SK-N-SH treated with all-trans-retinoic acid at 6 μM for 48 hours (cell line): ENCODE results near the gene MMP19.

ENCODE experiments used
- ARNTL ChIP-seq: fragments of 450-650 bp; formaldehyde crosslinking; IDR thresholded peaks from 2 replicates; pipeline ENCODE4 v1.5.0; 2020; ENCODE audit warnings: low read depth, mild to moderate bottlenecking, moderate library complexity, borderline replicate concordance
- CREB5 ChIP-seq: fragments of 250-450 bp; sonication (Bioruptor Pico); IDR thresholded peaks from 2 replicates; pipeline ENCODE4 v1.5.1; 2020; ENCODE audit warnings: low read depth, mild to moderate bottlenecking, moderate library complexity
- CSDC2 ChIP-seq: fragments of 250-450 bp; sonication (Bioruptor Pico); IDR thresholded peaks from 2 replicates; pipeline ENCODE4 v1.5.0; 2020; ENCODE audit warnings: mild to moderate bottlenecking, moderate library complexity
- GLIS3 ChIP-seq: fragments of 250-450 bp; sonication (Bioruptor Pico); IDR thresholded peaks from 2 replicates; pipeline ENCODE4 v1.5.0; 2020; ENCODE audit warnings: mild to moderate bottlenecking, moderate library complexity
- PATZ1 ChIP-seq: fragments of 250-450 bp; sonication (Bioruptor Pico); IDR thresholded peaks from 2 replicates; pipeline ENCODE4 v1.8.0; 2020; ENCODE audit warnings: mild to moderate bottlenecking, moderate library complexity, borderline replicate concordance
- RARB ChIP-seq: fragments of 250-450 bp; sonication (Bioruptor Pico); IDR thresholded peaks from 2 replicates; pipeline ENCODE4 v1.8.0; 2021; ENCODE audit warnings: mild to moderate bottlenecking, moderate library complexity
- SNAI2 ChIP-seq: fragments of 250-450 bp; sonication (Bioruptor Pico); IDR thresholded peaks from 2 replicates; pipeline ENCODE4 v1.5.0; 2020; ENCODE audit warnings: mild to moderate bottlenecking, moderate library complexity
- TCF4 ChIP-seq: fragments of 250-450 bp; sonication (Bioruptor Pico); IDR thresholded peaks from 2 replicates; pipeline ENCODE4 v1.8.0; 2021; ENCODE audit warnings: mild to moderate bottlenecking, moderate library complexity, borderline replicate concordance
- TOX ChIP-seq: fragments of 250-450 bp; sonication (Bioruptor Pico); IDR thresholded peaks from 2 replicates; pipeline ENCODE4 v1.8.0; 2021; ENCODE audit warnings: mild to moderate bottlenecking, moderate library complexity, borderline replicate concordance
- ZC3H10 ChIP-seq: fragments of 250-450 bp; sonication (Bioruptor Pico); IDR thresholded peaks from 2 replicates; pipeline ENCODE4 v1.5.1; 2021; ENCODE audit warnings: mild to moderate bottlenecking, moderate library complexity
- ZFP30 ChIP-seq: fragments of 450-650 bp; formaldehyde crosslinking; IDR thresholded peaks from 2 replicates; pipeline ENCODE4 v1.5.0; 2022; ENCODE audit warnings: mild to moderate bottlenecking, moderate library complexity
- ZNF565 ChIP-seq: fragments of 450-650 bp; formaldehyde crosslinking; conservative IDR thresholded peaks from 2 replicates; pipeline ENCODE4 v1.5.0; 2020; ENCODE audit warnings: low read depth, mild to moderate bottlenecking, moderate library complexity
- ZNF70 ChIP-seq: fragments of 450-650 bp; formaldehyde crosslinking; IDR thresholded peaks from 2 replicates; pipeline ENCODE4 v1.5.0; 2020; ENCODE audit warnings: mild to moderate bottlenecking, moderate library complexity

- TF ChIP-seq ZC3H10 = no peak
- TF ChIP-seq ZFP30 (CRISPR knock-in tag) = no peak
- no peak for TF ChIP-seq PATZ1 (CRISPR knock-in tag)
- TF ChIP-seq SNAI2 (CRISPR knock-in tag) = no peak
- TF ChIP-seq GLIS3 = no peak
- TF ChIP-seq CREB5 (CRISPR knock-in tag) = no peak
- TF ChIP-seq ZNF565 (CRISPR knock-in tag) = no peak
- no peak for TF ChIP-seq TCF4
- no peak for TF ChIP-seq TOX (CRISPR knock-in tag)
- no peak for TF ChIP-seq CSDC2 (CRISPR knock-in tag)
- no peak for TF ChIP-seq ARNTL
- TF ChIP-seq RARB (CRISPR knock-in tag) = no peak
- no peak for TF ChIP-seq ZNF70
Measured at GRCh38 chr12:55818886-55819285, 23.9 kb downstream of the MMP19 start.
